ENCODE data around the gene SDHAF1. TPM values are rescaled to one million over a fixed set of nuclear protein-coding genes. Genes with fewer than 3 reads are reported as not detected.

The SDHAF1 gene
- total RNA-seq, 1 donor, result 21.0 TPM

- H3K4me3 ChIP-seq (ENCODE audit: insufficient read depth, low read length), result peak overlapping the region; percentile 33
Observed at GRCh38 chr19:35986664-35987570, 8.1 kb upstream of the SDHAF1 start.

GRCh38 chr19:35987571-35987896 is 7.5 kb upstream of the SDHAF1 start:
- H3K27ac ChIP-seq (ENCODE audit: low read depth, low read length), result no peak overlapping the region
- no peaks in the 10 kb centered on the region for H3K4me1 ChIP-seq (ENCODE audit: insufficient read depth, low read length)
- no peak for DNase-seq (ENCODE audit: insufficient read length, low spot score, missing footprints)
- TF ChIP-seq CTCF (IDR thresholded peaks at IDR 0.05; ENCODE audit: extremely low read depth, low read depth, low read length), result no peak
- peaks cover 22% of the 10 kb centered on the region for H3K27me3 ChIP-seq (ENCODE audit: insufficient read depth, low read length)
- H3K9me3 ChIP-seq (ENCODE audit: low read depth, low read length), result peaks cover 2% of the 10 kb centered on the region
- H3K79me2 ChIP-seq (ENCODE audit: insufficient read depth, low read length), result no peaks in the 10 kb centered on the region
- H2AFZ ChIP-seq (ENCODE audit: low read length), result no peak overlapping the region
- no peaks in the 10 kb centered on the region for H3K36me3 ChIP-seq (ENCODE audit: insufficient read depth, low read length)
- H3K4me3 ChIP-seq (ENCODE audit: insufficient read depth, low read length), result no peak overlapping the region
- no peaks in the 10 kb centered on the region for H4K20me1 ChIP-seq (ENCODE audit: insufficient read depth, low read length)
- no peak overlapping the region for H3K4me2 ChIP-seq (ENCODE audit: insufficient read depth, low read length)

More at GRCh38 chr19:35986664-35987570, 8.1 kb upstream of the SDHAF1 start:
- TF ChIP-seq CTCF (IDR thresholded peaks at IDR 0.05; ENCODE audit: extremely low read depth, low read depth, low read length), result no peak
- H3K4me2 ChIP-seq (ENCODE audit: insufficient read depth, low read length), result no peak overlapping the region
- H2AFZ ChIP-seq (ENCODE audit: low read length), result no peak overlapping the region
- no peak overlapping the region for H3K27ac ChIP-seq (ENCODE audit: low read depth, low read length)
- no peaks in the 10 kb centered on the region for H3K79me2 ChIP-seq (ENCODE audit: insufficient read depth, low read length)
- no peaks in the 10 kb centered on the region for H3K36me3 ChIP-seq (ENCODE audit: insufficient read depth, low read length)
- no peaks in the 10 kb centered on the region for H4K20me1 ChIP-seq (ENCODE audit: insufficient read depth, low read length)
- peak; percentile 85 for DNase-seq (ENCODE audit: insufficient read length, low spot score, missing footprints)
- peaks cover 2% of the 10 kb centered on the region for H3K9me3 ChIP-seq (ENCODE audit: low read depth, low read length)
- H3K4me1 ChIP-seq (ENCODE audit: insufficient read depth, low read length), result no peaks in the 10 kb centered on the region
- peaks cover 22% of the 10 kb centered on the region for H3K27me3 ChIP-seq (ENCODE audit: insufficient read depth, low read length)

DNA sequence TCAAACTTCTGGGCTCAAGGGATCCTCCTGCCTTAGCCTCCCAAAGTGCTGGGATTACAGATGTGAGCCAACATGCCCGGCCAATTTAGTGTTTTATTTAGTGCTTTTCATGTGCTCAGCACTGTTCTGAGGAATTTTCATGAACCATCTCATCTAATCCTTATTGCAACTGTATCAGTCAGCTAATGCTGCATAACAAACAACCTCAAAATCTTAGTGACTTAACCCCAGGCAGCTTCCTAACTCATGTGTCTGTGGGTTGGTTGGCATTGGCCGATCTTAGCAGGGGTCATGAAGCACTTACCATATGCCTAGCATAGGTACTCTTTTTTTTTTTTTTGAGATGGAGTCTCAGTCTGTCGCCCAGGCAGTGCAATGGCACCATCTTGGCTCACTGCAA is 6.2 kb upstream of the SDHAF1 start:
- Histone ChIP-seq H3K27ac (ENCODE audit: low read depth, low read length) (no peak overlapping the region), H2AFZ (ENCODE audit: low read length) (no peak overlapping the region), H3K4me1 (ENCODE audit: insufficient read depth, low read length) (no peaks in the 10 kb centered on the region), H3K36me3 (ENCODE audit: insufficient read depth, low read length) (no peaks in the 10 kb centered on the region), H3K4me3 (ENCODE audit: insufficient read depth, low read length) (no peak overlapping the region), H3K27me3 (ENCODE audit: insufficient read depth, low read length) (peaks cover 22% of the 10 kb centered on the region), H3K9me3 (ENCODE audit: low read depth, low read length) (peaks cover 2% of the 10 kb centered on the region), H4K20me1 (ENCODE audit: insufficient read depth, low read length) (no peaks in the 10 kb centered on the region), H3K79me2 (ENCODE audit: insufficient read depth, low read length) (no peaks in the 10 kb centered on the region), H3K4me2 (ENCODE audit: insufficient read depth, low read length) (no peak overlapping the region)
- no peak for DNase-seq (ENCODE audit: insufficient read length, low spot score, missing footprints)
- no peak for TF ChIP-seq CTCF (IDR thresholded peaks at IDR 0.05; ENCODE audit: extremely low read depth, low read depth, low read length)

DNA sequence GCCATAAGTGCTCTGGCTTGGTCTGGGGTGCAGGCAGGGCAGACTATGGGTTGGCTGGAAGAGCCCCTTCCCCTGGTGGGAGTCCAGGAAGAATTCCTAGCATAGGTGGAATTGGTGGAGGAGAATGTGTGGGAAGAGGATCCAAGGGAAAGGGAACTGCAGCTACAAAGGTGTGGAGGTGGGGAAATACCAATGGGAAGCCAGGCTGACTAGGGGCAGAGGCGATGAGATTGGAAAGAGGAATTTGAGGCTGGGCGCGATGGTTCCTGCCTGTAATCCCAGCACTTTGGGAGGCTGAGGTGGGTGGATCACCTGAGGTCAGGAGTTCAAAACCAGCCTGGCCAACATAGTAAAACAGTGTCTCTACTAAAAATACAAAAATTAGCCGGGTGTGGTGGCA is 4.8 kb upstream of the SDHAF1 start:
- no peaks in the 10 kb centered on the region for H4K20me1 ChIP-seq (ENCODE audit: insufficient read depth, low read length)
- no peak overlapping the region for H3K4me3 ChIP-seq (ENCODE audit: insufficient read depth, low read length)
- H3K79me2 ChIP-seq (ENCODE audit: insufficient read depth, low read length), result peaks cover 2% of the 10 kb centered on the region
- H3K36me3 ChIP-seq (ENCODE audit: insufficient read depth, low read length), result no peaks in the 10 kb centered on the region
- H3K27me3 ChIP-seq (ENCODE audit: insufficient read depth, low read length), result peaks cover 22% of the 10 kb centered on the region
- TF ChIP-seq CTCF (IDR thresholded peaks at IDR 0.05; ENCODE audit: extremely low read depth, low read depth, low read length), result no peak
- no peak for DNase-seq (ENCODE audit: insufficient read length, low spot score, missing footprints)
- peaks cover 2% of the 10 kb centered on the region for H3K9me3 ChIP-seq (ENCODE audit: low read depth, low read length)
- H3K4me2 ChIP-seq (ENCODE audit: insufficient read depth, low read length), result no peak overlapping the region
- no peak overlapping the region for H3K27ac ChIP-seq (ENCODE audit: low read depth, low read length)
- H2AFZ ChIP-seq (ENCODE audit: low read length), result no peak overlapping the region
- H3K4me1 ChIP-seq (ENCODE audit: insufficient read depth, low read length), result peaks cover 3% of the 10 kb centered on the region
